ENCODE results near the gene SORD. TPM values are rescaled to one million over a fixed set of nuclear protein-coding genes. Genes with fewer than 3 reads are reported as not detected.

The SORD gene
- total and polyA plus RNA-seq, 2 donors (not counting 3 experiments of a cell fraction or from before 2014, with no cell fraction given) = 16.6 to 31.8 TPM

DNA sequence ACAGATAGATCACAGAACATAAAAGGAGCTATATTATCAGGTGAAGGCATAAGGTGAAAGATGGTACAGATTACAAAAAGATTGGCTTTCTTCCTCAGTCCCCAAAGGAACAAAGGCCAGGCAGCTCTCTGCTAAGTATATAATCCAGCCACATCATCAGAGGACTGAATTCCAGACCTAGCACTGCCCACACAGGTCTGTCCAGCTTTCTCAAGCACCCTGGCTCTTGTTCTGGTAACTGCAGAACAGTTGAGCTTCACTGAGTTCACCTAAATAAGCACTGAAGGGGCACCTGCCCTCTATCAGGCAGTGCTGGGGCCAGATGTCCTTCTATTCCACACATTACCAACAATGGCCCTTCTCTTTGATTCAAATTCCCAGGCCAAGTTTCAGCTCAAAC is 100.4 kb downstream of the SORD start:
- Histone ChIP-seq H2AFZ (ENCODE audit: low read depth, low read length) (no peak overlapping the region), H3K4me2 (ENCODE audit: insufficient read depth, low read length) (no peak overlapping the region), H4K20me1 (replicated peaks; ENCODE audit: control insufficient read depth, extremely low read depth, insufficient read depth, low read length) (no peaks in the 10 kb centered on the region), H3K36me3 (ENCODE audit: control insufficient read depth in 2 of 2, extremely low read depth in 1 of 2, insufficient read depth in 2 of 2, low read length in 2 of 2) (no peaks in the 10 kb centered on the region), H3K27ac (ENCODE audit: insufficient read depth, low read depth, low read length) (no peak overlapping the region), H3K9me1 (replicated peaks; ENCODE audit: control insufficient read depth, extremely low read depth, insufficient read depth, low read length) (no peaks in the 10 kb centered on the region), H3K9ac (replicated peaks; ENCODE audit: extremely low read depth, insufficient read depth, low read length) (no peak overlapping the region), H3K4me1 (ENCODE audit: control insufficient read depth, extremely low read depth, insufficient read depth, low read length) (peaks cover 6% of the 10 kb centered on the region), H3K27me3 (ENCODE audit: control insufficient read depth in 2 of 2, insufficient read depth in 2 of 2, low read length in 2 of 2) (peaks cover 27 to 49% of the 10 kb centered on the region in 2 experiments), H3K79me2 (ENCODE audit: control insufficient read depth, insufficient read depth, low read length) (no peaks in the 10 kb centered on the region), H3K4me3 (replicated peaks in 1 of 3; ENCODE audit: insufficient read depth in 1 of 3, low read depth in 1 of 3, low read length in 3 of 3) (no peak overlapping the region), H3K9me3 (replicated peaks; ENCODE audit: control insufficient read depth, insufficient read depth, low read length) (no peaks in the 10 kb centered on the region)
- ChIA-PET POLR2A (no interaction called here), CTCF (interaction anchor here (0.9 to 2.6 kb wide), 4 partner anchors 9 to 39 kb away, joined by 3 to 10 read pairs (median 5); partner anchors contain the start of genes DUOX2 and DUOXA2)
- FAIRE-seq (no peak), DNase-seq (ENCODE audit: low read depth, low spot score) (no peak)
- dilution Hi-C loops (cut with MboI; ENCODE audit: extremely low pct_ligation_motif_present, low sequenced_read_pairs) (no loop called here), intact Hi-C loops (cut with micrococcal nuclease) (no loop called here)
- BruUV-seq (replicated peaks) = no TSS peak
- TF ChIP-seq, protein P1, sequence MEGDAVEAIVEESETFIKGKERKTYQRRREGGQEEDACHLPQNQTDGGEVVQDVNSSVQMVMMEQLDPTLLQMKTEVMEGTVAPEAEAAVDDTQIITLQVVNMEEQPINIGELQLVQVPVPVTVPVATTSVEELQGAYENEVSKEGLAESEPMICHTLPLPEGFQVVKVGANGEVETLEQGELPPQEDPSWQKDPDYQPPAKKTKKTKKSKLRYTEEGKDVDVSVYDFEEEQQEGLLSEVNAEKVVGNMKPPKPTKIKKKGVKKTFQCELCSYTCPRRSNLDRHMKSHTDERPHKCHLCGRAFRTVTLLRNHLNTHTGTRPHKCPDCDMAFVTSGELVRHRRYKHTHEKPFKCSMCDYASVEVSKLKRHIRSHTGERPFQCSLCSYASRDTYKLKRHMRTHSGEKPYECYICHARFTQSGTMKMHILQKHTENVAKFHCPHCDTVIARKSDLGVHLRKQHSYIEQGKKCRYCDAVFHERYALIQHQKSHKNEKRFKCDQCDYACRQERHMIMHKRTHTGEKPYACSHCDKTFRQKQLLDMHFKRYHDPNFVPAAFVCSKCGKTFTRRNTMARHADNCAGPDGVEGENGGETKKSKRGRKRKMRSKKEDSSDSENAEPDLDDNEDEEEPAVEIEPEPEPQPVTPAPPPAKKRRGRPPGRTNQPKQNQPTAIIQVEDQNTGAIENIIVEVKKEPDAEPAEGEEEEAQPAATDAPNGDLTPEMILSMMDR (IDR thresholded peaks at IDR 0.05; ENCODE audit: extremely low read depth in 1 of 2, insufficient read depth in 1 of 2, low read depth in 1 of 2, low read length in 2 of 2) = no peak
- TF ChIP-seq POLR2AphosphoS5 (IDR thresholded peaks at IDR 0.05; ENCODE audit: insufficient read depth, low read depth, low read length) = no peak
- TF ChIP-seq, protein P2, sequence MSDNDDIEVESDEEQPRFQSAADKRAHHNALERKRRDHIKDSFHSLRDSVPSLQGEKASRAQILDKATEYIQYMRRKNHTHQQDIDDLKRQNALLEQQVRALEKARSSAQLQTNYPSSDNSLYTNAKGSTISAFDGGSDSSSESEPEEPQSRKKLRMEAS (IDR thresholded peaks at IDR 0.05; ENCODE audit: insufficient read depth, insufficient read length) = no peak

DNA sequence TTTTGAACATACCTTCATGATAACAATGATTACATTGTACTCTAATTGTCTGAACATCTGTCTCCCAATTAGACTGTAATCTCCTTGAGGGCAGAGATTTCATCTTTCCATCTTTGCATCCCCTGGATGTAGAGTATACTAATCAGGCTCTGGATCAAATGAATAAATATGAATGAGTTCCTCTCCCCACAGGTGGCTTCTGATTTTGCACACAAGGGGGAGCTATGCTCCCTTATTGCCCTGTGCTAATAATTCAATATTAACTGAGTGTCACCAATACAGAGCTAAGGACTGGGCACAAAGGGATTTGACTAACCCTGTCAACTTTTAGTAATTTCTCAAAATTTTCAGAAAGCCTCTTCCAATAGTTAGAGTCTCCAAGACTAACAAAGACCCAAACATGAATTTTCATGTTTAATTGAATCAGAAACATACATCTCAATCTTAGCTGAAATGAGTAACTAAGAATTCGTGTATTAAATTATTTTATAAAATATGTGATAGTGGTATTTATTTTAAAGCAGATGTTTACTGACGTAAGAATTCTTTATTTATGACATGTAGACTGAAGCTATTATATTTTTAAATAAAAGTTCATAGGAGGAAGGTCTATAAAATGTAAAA is 103.7 kb downstream of the SORD start:
- dilution Hi-C loops (cut with MboI; ENCODE audit: extremely low pct_ligation_motif_present, low sequenced_read_pairs) = no loop called here
- TF ChIP-seq, protein P1 (IDR thresholded peaks at IDR 0.05; ENCODE audit: extremely low read depth in 1 of 2, insufficient read depth in 1 of 2, low read depth in 1 of 2, low read length in 2 of 2) = peak; percentile 44 to 50
- no peak for TF ChIP-seq JUN (IDR thresholded peaks at IDR 0.05; ENCODE audit: borderline replicate concordance, insufficient read depth, insufficient read length, low read depth)
- TF ChIP-seq MYC (IDR thresholded peaks at IDR 0.05; ENCODE audit: low read depth, low read length) = no peak
- TF ChIP-seq POLR2AphosphoS5 (IDR thresholded peaks at IDR 0.05; ENCODE audit: insufficient read depth, low read depth, low read length) = no peak
- TF ChIP-seq GATA2 (IDR thresholded peaks at IDR 0.05; ENCODE audit: insufficient read depth, insufficient read length, low read depth, low read length) = no peak
- Histone ChIP-seq H3K79me2 (ENCODE audit: control insufficient read depth, insufficient read depth, low read length) (no peaks in the 10 kb centered on the region), H3K27ac (ENCODE audit: insufficient read depth, low read depth, low read length) (no peak overlapping the region), H2AFZ (ENCODE audit: low read depth, low read length) (no peak overlapping the region), H4K20me1 (replicated peaks; ENCODE audit: control insufficient read depth, extremely low read depth, insufficient read depth, low read length) (no peaks in the 10 kb centered on the region), H3K4me3 (replicated peaks in 1 of 3; ENCODE audit: insufficient read depth in 1 of 3, low read depth in 1 of 3, low read length in 3 of 3) (no peak overlapping the region), H3K36me3 (ENCODE audit: control insufficient read depth in 2 of 2, extremely low read depth in 1 of 2, insufficient read depth in 2 of 2, low read length in 2 of 2) (no peaks in the 10 kb centered on the region), H3K4me1 (ENCODE audit: control insufficient read depth, extremely low read depth, insufficient read depth, low read length) (peaks cover 6% of the 10 kb centered on the region), H3K27me3 (ENCODE audit: control insufficient read depth in 2 of 2, insufficient read depth in 2 of 2, low read length in 2 of 2) (peaks cover 57 to 77% of the 10 kb centered on the region in 2 experiments), H3K9me3 (replicated peaks; ENCODE audit: control insufficient read depth, insufficient read depth, low read length) (no peaks in the 10 kb centered on the region), H3K9me1 (replicated peaks; ENCODE audit: control insufficient read depth, extremely low read depth, insufficient read depth, low read length) (no peaks in the 10 kb centered on the region), H3K9ac (replicated peaks; ENCODE audit: extremely low read depth, insufficient read depth, low read length) (no peak overlapping the region), H3K4me2 (ENCODE audit: insufficient read depth, low read length) (no peak overlapping the region)
- peak; percentile 37 for DNase-seq (ENCODE audit: low read depth, low spot score)
- intact Hi-C loops (cut with micrococcal nuclease) = loop anchor here (1.0 kb wide), 1 partner anchor 331 kb away; no protein-coding TSS in a partner anchor
- ChIA-PET POLR2A (no interaction called here), CTCF (interaction anchor here (0.7 to 2.2 kb wide), 26 partner anchors 9 to 485 kb away, joined by 3 to 44 read pairs (median 6); partner anchors contain the start of gene DUOXA2)
- no peak for FAIRE-seq
- BruUV-seq (replicated peaks) = no TSS peak

Data from endothelial cell of umbilical vein (primary cell).